Fibroblast of villous mesenchyme (primary cell): ENCODE data around the gene PABPN1L. TPM values are rescaled to one million over a fixed set of nuclear protein-coding genes. Genes with fewer than 3 reads are reported as not detected.

Experiments
- DNase-seq: peaks from one replicate; pipeline ENCODE4 v3.0.0-alpha.2; 2010; ENCODE audit warnings: low read depth
- H3K4me3 ChIP-seq: 2 replicates; pipeline ENCODE4 v1.5.1; 2011; ENCODE audit warnings: low read depth, mild to moderate bottlenecking, low read length
- CTCF ChIP-seq: IDR thresholded peaks from 2 replicates; pipeline ENCODE4 v1.5.1; 2012; ENCODE audit warnings: low read depth, mild to moderate bottlenecking, low read length; ENCODE audit not compliant: insufficient read depth
- total RNA-seq: library from RNA; depleted of rRNA; stranded (reverse); fragments of >200 nt; gene quantifications from 2 replicates; pipeline ENCODE4 v1.2.3, GENCODE V29; 2012

Gene PABPN1L
- total RNA-seq, 1 donor: not detected

GRCh38 chr16:88871730-88872416, 5.4 kb upstream of the PABPN1L start:
- no peak for TF ChIP-seq CTCF
- no peak for DNase-seq
- no peak overlapping the region for H3K4me3 ChIP-seq

GRCh38 chr16:88871349-88871702, 4.9 kb upstream of the PABPN1L start:
- H3K4me3 ChIP-seq: no peak overlapping the region
- no peak for DNase-seq
- no peak for TF ChIP-seq CTCF

DNA sequence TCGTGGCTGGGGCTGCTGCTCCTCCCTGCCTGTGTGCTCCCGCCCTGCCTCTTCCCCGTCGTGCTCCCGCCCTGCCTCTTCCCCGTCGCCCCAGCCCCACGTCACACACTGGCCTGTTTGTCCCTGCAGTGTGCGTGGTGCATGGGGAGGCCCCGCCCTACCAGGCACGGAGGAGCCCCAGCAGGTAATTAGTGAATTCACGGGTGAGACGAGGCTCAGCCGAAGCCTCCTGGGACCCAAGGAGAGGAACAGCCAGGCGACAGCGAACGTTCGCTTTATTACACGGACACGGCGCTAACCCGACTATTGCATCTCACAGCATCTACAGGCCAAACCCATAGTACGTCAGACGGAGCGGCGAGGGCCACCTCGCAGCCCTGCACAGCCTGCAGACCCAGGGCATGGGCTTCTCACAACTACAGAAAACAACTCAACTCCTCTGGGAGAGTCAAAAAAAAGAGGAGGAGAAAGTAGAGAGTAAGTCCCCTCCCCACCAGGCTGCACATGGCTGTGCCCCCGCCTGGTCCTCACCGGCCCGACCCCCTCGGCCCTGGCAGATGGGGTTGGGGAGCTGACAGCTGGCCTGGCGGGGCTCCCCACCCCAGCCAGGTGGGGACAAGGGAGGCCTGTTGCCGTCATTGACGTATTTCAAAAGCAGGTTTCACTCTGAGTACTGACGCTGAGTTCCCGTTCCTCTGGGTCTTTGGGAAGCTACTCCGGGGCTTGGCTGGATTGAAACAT, 4.3 kb upstream of the PABPN1L start:
- DNase-seq: no peak
- TF ChIP-seq CTCF: no peak
- no peak overlapping the region for H3K4me3 ChIP-seq

- TF ChIP-seq CTCF: no peak
- DNase-seq: no peak
Observed at GRCh38 chr16:88869673-88869980, 3.2 kb upstream of the PABPN1L start.

DNA sequence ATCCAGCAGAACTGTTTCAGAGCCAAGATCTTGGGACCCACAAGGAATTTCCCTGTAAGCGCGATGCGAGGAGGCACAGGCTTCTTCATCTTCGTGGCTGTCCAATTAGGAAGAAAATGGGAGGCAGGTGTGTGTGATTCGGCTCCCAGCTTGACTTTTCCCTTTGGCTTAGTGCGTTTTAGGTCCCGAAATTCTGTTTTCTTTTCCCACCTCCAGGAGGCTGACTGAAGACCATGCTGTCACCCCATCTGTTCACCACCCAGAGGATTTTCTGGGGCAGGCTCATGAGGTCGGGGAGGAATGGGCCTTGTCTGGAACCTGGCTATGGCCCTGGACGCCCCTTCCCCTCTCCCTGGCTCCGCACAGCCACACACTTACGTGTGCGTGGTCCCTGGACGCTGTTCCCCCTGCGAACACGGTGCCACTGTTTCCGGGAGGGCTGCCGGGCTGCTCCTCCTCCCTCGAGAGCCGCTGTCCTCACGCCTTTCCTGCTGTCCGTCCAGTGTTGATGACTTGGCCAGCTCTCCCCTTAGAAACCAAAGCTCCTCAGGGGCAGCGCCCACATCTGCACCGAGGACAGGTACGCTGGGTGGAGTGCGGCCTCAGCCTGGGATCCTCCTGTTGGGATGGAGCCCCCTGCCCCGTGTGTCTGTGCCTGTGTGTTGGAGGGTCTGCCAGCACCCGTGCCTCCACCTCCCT, 2.7 kb upstream of the PABPN1L start:
- H3K4me3 ChIP-seq: no peak overlapping the region
- no peak for DNase-seq
- no peak for TF ChIP-seq CTCF

More at GRCh38 chr16:88869673-88869980, 3.2 kb upstream of the PABPN1L start:
- no peak overlapping the region for H3K4me3 ChIP-seq

- no peak overlapping the region for H3K4me3 ChIP-seq
- DNase-seq: no peak
- TF ChIP-seq CTCF: no peak
Observed at GRCh38 chr16:88867581-88868246, 1.3 kb upstream of the PABPN1L start.
